Cardiac muscle cell (in vitro differentiated cells and primary cell): ENCODE data around the gene PPM1N. TPM values are rescaled to one million over a fixed set of nuclear protein-coding genes. Genes with fewer than 3 reads are reported as not detected.

ENCODE experiments used
- DNase-seq, 2 donors: peaks; one replicate each; pipeline versions ENCODE4 v3.0.0 to v3.0.0-alpha.2; 2010 to 2017; ENCODE audit warnings: low read depth in 1 of 2, low spot score in 1 of 2
- H3K27ac ChIP-seq: fragments of 200-600 bp; sonication (generic); 2 replicates; pipeline ENCODE4 v1.5.1; 2016
- H3K27me3 ChIP-seq: fragments of 200-600 bp; sonication (generic); 2 replicates; pipeline ENCODE4 v1.6.0; 2016; ENCODE audit warnings: control low read depth
- H3K36me3 ChIP-seq: fragments of 200-600 bp; sonication (generic); 2 replicates; pipeline ENCODE4 v1.5.1; 2016; ENCODE audit warnings: control low read depth
- H3K4me1 ChIP-seq: fragments of 200-600 bp; sonication (generic); 2 replicates; pipeline ENCODE4 v1.8.1; 2017; ENCODE audit warnings: low read depth, mild to moderate bottlenecking, mixed run types
- H3K4me3 ChIP-seq: fragments of 200-600 bp; sonication (generic); 2 replicates; pipeline ENCODE4 v1.5.1; 2016; ENCODE audit warnings: mild to moderate bottlenecking
- H3K9me3 ChIP-seq: fragments of 200-600 bp; sonication (generic); 2 replicates; pipeline ENCODE4 v1.5.1; 2017; ENCODE audit warnings: low read depth, mild to moderate bottlenecking, control low read depth
- polyA plus RNA-seq: library from polyadenylated mRNA; unstranded; fragments of >200 nt; fragmentation: Nextera tagmentation; extraction: Ambion mirVana; gene quantifications from 2 replicates; pipeline ENCODE4 v1.2.1, GENCODE V29; 2016
- total RNA-seq: library from RNA; depleted of rRNA; stranded (reverse); fragments of >200 nt; gene quantifications from 2 replicates; pipeline ENCODE4 v1.2.3, GENCODE V29; 2016
- TF ChIP-seq, protein P1 (sequence below): IDR thresholded peaks from 2 replicates; pipeline ENCODE4 v1.5.1; 2012; ENCODE audit warnings: low read depth, mild to moderate bottlenecking, low read length

Gene PPM1N
- total and polyA plus RNA-seq, 2 experiments from 2014 or later = 1.2 to 2.9 TPM

DNA sequence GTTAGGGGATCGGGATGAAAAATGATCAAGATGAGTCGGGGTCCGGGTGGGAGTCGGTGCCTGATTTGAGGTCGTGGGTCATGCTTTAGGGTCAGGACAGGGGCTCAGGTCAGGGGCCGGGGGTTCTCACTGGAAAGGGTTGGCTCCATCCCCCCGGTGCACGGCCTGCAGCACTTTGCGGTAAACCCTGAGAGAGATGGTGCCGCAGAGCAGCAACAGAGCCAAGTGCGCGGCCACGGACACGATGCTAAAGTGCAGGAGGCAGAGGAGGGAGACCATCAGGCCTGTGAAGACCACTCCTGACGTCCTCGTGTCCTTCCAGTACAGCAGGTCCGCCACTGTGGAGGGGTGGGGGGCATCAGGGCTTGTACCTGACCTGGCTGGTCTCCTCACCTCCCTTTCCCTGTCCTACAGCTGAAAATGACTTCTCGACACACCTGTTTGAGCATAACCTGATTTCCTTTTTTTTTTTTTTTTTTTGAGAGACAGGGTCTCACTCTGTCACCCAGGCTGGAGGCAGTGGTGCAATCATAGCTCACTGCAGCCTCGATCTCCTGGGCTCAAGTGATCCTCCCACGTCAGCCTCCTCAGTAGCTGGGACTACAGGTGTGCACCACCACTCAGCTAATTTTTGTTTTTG lies 8.9 kb upstream of the PPM1N start:
- Histone ChIP-seq H3K4me3 (no peak overlapping the region), H3K36me3 (no peaks in the 10 kb centered on the region), H3K9me3 (no peaks in the 10 kb centered on the region), H3K4me1 (no peaks in the 10 kb centered on the region), H3K27me3 (no peaks in the 10 kb centered on the region), H3K27ac (no peak overlapping the region)
- TF ChIP-seq, protein P1, sequence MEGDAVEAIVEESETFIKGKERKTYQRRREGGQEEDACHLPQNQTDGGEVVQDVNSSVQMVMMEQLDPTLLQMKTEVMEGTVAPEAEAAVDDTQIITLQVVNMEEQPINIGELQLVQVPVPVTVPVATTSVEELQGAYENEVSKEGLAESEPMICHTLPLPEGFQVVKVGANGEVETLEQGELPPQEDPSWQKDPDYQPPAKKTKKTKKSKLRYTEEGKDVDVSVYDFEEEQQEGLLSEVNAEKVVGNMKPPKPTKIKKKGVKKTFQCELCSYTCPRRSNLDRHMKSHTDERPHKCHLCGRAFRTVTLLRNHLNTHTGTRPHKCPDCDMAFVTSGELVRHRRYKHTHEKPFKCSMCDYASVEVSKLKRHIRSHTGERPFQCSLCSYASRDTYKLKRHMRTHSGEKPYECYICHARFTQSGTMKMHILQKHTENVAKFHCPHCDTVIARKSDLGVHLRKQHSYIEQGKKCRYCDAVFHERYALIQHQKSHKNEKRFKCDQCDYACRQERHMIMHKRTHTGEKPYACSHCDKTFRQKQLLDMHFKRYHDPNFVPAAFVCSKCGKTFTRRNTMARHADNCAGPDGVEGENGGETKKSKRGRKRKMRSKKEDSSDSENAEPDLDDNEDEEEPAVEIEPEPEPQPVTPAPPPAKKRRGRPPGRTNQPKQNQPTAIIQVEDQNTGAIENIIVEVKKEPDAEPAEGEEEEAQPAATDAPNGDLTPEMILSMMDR = no peak
- DNase-seq = no peak

DNA sequence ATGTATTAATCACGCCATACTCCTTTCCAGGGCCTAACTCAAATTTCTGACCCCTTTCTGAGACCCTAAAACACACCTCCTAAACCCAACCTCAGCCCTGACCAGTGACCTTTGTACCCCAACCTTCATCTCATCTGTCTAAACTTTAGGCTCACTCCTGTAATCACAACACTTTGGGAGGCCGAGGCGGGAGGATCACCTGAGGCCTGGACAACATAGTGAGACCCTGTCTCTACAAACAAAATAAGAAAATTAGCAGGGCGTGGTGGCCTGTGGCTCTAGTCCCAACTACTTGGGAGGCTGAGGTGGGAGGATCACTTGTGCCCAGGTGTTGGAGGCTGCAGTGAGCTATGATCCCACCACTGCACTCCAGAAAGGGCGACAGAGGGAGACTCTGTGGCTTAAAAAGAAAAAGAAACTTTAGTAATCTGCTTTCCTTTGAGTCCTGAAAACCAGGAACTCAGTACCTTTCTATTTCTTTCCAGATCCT lies 6.1 kb upstream of the PPM1N start:
- Histone ChIP-seq H3K4me3 (peak overlapping the region; percentile 70), H3K4me1 (no peaks in the 10 kb centered on the region), H3K9me3 (no peaks in the 10 kb centered on the region), H3K27me3 (no peaks in the 10 kb centered on the region), H3K36me3 (no peaks in the 10 kb centered on the region), H3K27ac (peak overlapping the region; percentile 98)
- DNase-seq = no peak
- TF ChIP-seq, protein P1 = no peak

DNA sequence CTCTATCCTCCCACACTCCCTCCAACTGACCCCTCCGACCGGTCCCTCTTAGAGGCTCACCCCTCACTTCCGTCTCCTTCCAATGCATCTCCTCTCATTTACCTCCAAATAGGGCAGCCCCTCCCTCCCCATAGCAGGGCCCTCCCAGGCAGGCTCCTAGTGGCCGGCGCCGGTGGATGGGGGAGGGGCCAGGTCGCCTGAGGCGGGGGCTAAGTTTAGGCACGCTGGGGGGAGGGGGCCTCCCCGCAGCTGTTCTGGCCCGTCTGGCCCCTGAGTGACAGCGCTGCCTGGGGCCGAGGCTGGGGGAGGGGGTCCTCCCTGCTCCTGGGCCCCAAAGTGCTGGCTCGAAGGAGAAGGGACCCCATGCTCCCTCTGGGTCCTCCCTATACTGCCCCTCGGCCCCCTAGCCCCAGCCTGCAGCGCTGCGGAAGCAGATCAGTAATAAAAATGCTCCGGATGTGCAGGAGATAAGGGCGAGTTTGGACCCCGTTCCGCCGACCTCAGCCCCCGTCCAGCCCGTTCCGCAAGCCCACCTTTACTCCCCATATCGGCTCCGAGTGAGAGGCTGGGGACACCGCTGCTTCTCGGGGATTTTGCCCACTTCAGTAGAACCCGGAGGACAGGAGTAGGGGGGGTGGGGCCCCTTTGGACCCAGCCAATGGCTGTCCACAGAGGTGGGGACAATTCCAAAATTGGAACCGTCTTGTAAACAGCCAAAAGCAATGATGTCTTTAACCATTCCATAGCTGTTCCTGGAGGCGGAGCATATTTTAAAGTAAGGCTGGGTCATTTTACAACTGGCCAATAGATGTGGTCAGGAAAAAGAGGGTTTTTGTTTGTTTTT lies 5.4 kb upstream of the PPM1N start:
- Histone ChIP-seq H3K27ac (peak overlapping the region; percentile 98), H3K9me3 (no peaks in the 10 kb centered on the region), H3K27me3 (peaks cover 3% of the 10 kb centered on the region), H3K4me3 (peak overlapping the region; percentile 70), H3K4me1 (no peaks in the 10 kb centered on the region), H3K36me3 (no peaks in the 10 kb centered on the region)
- TF ChIP-seq, protein P1 = no peak
- peak; percentile 89 to 90 for DNase-seq

DNA sequence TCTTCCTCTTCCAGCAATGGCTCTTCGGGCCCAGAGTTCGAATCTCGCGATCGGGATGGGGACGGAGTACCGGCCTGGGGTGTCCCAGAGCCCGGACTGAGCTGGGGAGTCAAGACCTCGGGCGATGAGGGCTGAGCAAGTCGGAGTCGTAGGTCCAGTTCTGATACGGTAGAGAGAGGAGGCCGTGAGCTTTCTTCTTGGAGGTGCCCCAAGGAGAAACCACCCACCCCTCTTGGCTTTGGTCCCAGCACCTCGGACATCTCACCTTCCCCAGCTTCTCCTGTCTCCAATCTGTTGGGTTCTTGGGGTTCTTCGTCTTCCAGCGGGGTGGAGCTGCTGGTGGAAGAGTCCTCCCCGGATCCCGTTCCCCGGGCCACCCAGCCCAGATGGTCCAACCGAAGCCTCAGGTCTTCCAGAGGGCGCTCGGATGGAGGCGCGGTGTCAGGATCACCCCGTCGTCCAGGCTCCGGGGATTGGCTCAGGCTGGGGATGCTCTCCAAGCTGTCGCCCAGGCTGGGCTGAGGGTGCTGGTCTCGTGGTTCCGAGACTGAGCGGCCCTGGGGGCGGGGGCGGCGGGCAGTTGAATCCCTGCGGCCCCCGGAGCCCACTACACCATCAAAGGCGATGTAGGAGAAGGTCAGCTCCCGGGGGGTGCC lies 3.9 kb upstream of the PPM1N start:
- Histone ChIP-seq H3K36me3 (no peaks in the 10 kb centered on the region), H3K4me1 (no peaks in the 10 kb centered on the region), H3K27me3 (peaks cover 18% of the 10 kb centered on the region), H3K27ac (no peak overlapping the region), H3K4me3 (no peak overlapping the region), H3K9me3 (no peaks in the 10 kb centered on the region)
- TF ChIP-seq, protein P1 = no peak
- DNase-seq = no peak

DNA sequence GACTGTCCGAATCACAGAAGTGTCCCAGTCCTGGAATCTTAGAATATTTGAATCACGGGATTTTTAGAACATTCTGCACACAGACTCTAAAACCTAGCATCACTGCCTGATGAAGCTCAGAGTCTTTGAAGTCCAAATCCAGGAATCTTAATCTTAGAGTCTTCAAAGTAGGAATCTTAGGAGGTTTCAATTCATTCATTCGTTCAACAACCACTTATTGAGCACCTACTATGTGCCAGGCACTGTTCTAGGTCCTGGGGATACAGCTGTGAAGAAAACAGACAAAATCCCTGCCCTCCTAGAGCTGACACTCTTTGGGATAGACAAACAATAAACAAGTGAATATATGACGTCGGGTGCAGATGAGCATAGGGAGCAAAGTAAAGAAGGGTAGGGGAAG lies 3.1 kb upstream of the PPM1N start:
- TF ChIP-seq, protein P1 = no peak
- H3K4me1 ChIP-seq = no peaks in the 10 kb centered on the region
- DNase-seq = no peak

More for the DNA sequence above, 3.1 kb upstream of the PPM1N start:
- Histone ChIP-seq H3K4me3 (no peak overlapping the region), H3K36me3 (no peaks in the 10 kb centered on the region), H3K27me3 (peaks cover 25% of the 10 kb centered on the region), H3K9me3 (no peaks in the 10 kb centered on the region), H3K27ac (no peak overlapping the region)
